BJ (cell line): Measurements from ENCODE around the gene PAK4. TPM values are rescaled to one million over a fixed set of nuclear protein-coding genes. Genes with fewer than 3 reads are reported as not detected.

Experiments
- CTCF ChIA-PET: fragments of 350-600 bp; formaldehyde crosslinking; extraction: SDS; loops from one replicate; lab custom pipeline; 2021; ENCODE audit warnings: antibody characterized with exemption, inconsistent platforms; lab: Yijun Ruan, JAX
- POLR2A ChIA-PET: fragments of 300-600 bp; sonication (Branson Sonifier 250); formaldehyde crosslinking; extraction: SDS; loops from one replicate; lab custom pipeline; 2021; ENCODE audit warnings: antibody characterized with exemption; lab: Charles Lee
- DNase-seq: peaks from one replicate; pipeline ENCODE4 v3.0.0-alpha.2; 2011; ENCODE audit warnings: low read depth
- H3K27me3 ChIP-seq: 2 replicates; pipeline ENCODE4 v1.6.0; 2011; ENCODE audit warnings: low read length; ENCODE audit not compliant: control insufficient read depth, insufficient read depth
- H3K36me3 ChIP-seq: 2 replicates; pipeline ENCODE4 v1.5.1; 2011; ENCODE audit warnings: low read length; ENCODE audit not compliant: control insufficient read depth, insufficient read depth
- H3K4me3 ChIP-seq: 2 replicates; pipeline ENCODE4 v1.5.1; 2011; ENCODE audit warnings: low read depth, mild to moderate bottlenecking, control low read depth, low read length
- polyA plus RNA-seq: library from polyadenylated mRNA; depleted of rRNA; stranded (reverse); fragments of >200 nt; gene quantifications from 2 replicates; pipeline ENCODE4 v1.2.3, GENCODE V29; 2011
- TF ChIP-seq, protein P1 (sequence below): IDR thresholded peaks from 2 replicates; pipeline ENCODE4 v1.5.1; 2011; ENCODE audit warnings: low read depth, mild to moderate bottlenecking, control low read depth, inconsistent platforms, low read length, moderate library complexity; ENCODE audit not compliant: insufficient read depth

Gene PAK4
- polyA plus RNA-seq, 1 experiment = 19.6 TPM

DNA sequence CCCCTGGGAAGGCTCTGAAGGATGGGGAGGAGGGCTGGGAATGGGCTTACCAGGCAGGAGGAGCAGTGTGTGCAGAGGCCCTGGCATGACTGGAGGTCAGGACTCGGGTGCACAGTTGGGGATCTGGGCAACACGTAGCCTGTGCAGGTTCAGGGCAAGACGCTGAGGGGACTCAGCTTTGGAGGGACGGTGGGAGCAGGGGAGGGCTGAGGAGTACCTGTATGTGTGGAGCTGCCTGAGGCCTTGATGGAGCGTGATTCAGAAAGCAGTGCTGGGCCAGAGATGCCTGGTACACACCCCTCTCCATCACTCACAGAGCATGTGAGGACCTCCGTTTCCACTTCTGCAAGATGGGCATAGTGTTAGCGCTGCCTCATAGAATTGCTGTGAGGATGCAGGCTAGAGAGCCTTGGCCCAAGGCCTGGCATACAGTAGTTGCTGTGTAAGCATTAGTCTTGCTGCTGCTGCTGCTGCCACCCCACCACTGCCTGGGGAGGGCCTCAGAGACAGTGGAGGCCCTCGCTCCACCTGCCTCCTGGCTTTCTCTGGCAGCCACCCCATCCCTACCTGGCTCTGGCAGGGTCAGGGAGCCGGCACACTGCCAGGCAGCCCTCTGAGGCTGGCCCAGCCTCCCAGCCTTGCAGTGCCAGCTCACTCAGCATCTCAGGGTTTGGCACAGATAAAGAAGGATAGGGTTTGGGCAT lies 2.4 kb downstream of the PAK4 start:
- H3K27me3 ChIP-seq = no peaks in the 10 kb centered on the region
- ChIA-PET POLR2A (no interaction called here), CTCF (interaction anchor here (1.0 kb wide), 1 partner anchor 284 kb away, joined by 3 read pairs; the partner anchor contains the start of gene PLEKHG2)
- no peak overlapping the region for H3K4me3 ChIP-seq
- no peaks in the 10 kb centered on the region for H3K36me3 ChIP-seq
- TF ChIP-seq, protein P1, sequence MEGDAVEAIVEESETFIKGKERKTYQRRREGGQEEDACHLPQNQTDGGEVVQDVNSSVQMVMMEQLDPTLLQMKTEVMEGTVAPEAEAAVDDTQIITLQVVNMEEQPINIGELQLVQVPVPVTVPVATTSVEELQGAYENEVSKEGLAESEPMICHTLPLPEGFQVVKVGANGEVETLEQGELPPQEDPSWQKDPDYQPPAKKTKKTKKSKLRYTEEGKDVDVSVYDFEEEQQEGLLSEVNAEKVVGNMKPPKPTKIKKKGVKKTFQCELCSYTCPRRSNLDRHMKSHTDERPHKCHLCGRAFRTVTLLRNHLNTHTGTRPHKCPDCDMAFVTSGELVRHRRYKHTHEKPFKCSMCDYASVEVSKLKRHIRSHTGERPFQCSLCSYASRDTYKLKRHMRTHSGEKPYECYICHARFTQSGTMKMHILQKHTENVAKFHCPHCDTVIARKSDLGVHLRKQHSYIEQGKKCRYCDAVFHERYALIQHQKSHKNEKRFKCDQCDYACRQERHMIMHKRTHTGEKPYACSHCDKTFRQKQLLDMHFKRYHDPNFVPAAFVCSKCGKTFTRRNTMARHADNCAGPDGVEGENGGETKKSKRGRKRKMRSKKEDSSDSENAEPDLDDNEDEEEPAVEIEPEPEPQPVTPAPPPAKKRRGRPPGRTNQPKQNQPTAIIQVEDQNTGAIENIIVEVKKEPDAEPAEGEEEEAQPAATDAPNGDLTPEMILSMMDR = no peak
- DNase-seq = no peak

DNA sequence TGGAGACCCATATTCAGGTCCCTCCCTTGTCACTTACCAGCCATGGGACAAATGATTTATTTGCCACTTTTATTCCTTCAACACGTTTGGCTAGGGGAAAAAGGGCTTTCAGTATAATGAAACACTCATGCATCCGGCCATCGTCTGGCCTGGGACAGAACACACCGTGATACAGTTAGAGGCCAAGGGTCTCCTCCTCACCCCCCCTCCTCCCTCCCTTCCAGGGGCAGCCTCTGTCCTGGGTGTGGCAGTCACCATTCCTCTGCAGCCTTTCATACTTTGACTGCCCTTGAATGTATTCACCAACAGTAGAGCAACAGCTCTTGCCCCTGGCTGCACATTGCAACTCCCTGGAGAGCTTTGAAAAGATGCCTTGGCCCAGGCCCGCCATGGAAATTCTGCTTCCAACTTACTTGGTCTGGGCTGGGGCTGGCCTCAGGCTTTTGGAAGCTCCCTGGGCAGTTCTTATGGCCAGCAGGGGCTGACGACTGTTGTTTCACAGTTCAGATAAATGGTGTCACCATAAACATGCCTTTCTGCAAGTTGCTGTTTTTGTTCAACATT lies 3.0 kb downstream of the PAK4 start:
- ChIA-PET CTCF (interaction anchor here (1.0 kb wide), 1 partner anchor 284 kb away, joined by 3 read pairs; the partner anchor contains the start of gene PLEKHG2), POLR2A (no interaction called here)
- H3K36me3 ChIP-seq = no peaks in the 10 kb centered on the region
- no peak overlapping the region for H3K4me3 ChIP-seq
- no peak for DNase-seq
- no peaks in the 10 kb centered on the region for H3K27me3 ChIP-seq
- TF ChIP-seq, protein P1 = no peak; the same call in 1 of the 2 replicates

DNA sequence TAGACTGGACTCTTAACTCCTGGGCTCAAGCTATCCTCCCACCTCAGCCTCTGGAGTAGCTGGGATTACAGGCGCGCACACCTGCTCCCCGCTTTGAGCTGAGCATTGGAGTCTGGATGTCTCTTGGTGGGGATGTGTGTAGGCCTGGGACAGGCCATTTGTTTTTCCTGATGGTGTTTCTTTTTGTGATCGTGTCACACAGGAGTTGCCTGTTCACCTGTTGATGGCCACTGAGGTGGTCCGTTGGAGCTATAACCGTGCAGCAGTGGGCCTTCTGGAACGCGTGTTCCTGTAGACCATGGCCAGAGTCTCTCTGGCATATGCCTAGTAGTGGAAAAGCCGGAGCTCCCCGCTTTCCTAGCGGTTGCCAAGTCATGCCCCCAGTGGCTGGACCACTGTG lies 3.5 kb downstream of the PAK4 start:
- H3K4me3 ChIP-seq = no peak overlapping the region
- H3K27me3 ChIP-seq = no peaks in the 10 kb centered on the region
- CTCF ChIA-PET = interaction anchor here (1.0 kb wide), 2 partner anchors 199 to 283 kb away, joined by 3 to 4 read pairs; partner anchors contain the start of gene PLEKHG2
- POLR2A ChIA-PET = no interaction called here
- no peaks in the 10 kb centered on the region for H3K36me3 ChIP-seq
- no peak for DNase-seq
- TF ChIP-seq, protein P1 = no peak

DNA sequence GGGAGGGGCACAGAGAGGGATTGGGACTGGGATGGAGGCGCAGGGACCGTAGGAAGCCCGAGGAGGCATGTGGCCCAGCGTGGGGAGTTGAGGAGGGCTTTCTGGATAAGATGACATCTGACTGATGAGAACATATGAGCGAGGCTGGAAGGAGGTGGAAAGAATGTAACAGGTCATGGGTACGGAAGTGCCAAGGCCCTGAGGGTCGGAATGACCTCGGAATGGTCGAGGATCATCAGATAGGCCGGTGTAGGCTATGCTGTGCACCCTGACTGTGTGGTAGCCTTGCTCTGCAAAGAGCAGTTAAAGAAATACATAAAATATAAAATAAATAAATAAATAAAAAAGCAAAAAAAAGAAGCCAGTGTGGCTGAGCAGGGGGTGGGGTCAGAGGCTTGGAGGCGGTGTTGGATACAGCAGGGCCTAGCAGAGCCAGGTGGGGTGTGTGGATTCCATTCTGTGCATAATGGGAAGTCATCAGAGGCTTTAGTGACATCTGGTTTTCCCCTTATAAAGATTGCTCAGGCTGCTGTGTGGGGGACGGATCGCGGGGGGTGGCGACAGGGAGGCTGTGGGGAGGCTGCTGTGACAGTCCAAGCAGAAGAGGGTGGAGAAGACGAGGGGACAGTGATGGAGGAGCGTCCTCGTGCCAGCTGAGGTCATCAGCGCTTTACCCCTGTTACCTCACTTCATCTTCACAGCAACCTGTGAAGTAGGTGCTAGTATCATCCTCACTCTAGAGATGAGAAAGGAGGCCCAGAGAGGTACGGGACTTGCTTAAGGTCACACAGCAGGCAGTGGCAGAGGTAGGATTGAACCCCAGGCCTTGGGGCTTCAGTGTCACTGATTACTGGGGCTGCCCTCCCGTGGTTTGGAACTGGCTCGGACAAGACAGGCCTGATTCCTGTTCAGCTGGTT lies 5.0 kb downstream of the PAK4 start:
- no peak for DNase-seq
- TF ChIP-seq, protein P1 = no peak
- Histone ChIP-seq H3K36me3 (no peaks in the 10 kb centered on the region), H3K27me3 (no peaks in the 10 kb centered on the region), H3K4me3 (no peak overlapping the region)
- ChIA-PET POLR2A (no interaction called here), CTCF (no interaction called here)

DNA sequence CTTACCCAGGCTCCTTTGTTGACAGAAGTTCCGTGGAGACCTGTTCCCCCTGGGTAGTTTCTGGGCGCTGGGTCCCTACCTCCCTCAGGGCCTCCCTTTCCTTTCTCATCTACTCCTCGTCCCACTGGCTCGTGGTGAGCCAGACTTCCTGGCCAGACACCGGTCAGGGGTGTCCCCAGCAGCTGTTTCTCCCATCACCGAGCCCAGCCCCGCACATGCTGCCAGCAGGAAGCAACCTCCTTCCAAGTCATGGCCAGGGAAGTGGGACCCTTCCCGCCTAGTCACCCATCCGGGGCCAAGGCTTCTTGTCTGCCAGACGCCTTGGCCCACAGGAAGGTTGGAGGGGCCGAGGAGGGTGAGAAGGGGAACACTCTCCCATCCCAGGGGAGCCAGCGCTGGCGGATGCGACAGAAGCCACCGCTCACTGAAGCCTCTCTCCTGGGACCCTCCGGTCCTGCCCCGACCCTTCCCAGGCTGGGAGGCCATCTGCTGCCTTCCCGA lies 5.7 kb downstream of the PAK4 start:
- no peaks in the 10 kb centered on the region for H3K27me3 ChIP-seq
- TF ChIP-seq, protein P1 = no peak
- ChIA-PET CTCF (interaction anchor here (1.0 kb wide), 1 partner anchor 15 kb away, joined by 3 read pairs; no protein-coding TSS in a partner anchor), POLR2A (no interaction called here)
- no peak for DNase-seq
- no peaks in the 10 kb centered on the region for H3K36me3 ChIP-seq
- no peak overlapping the region for H3K4me3 ChIP-seq
